OCI-LY3 (cell line): ENCODE data around the gene ZC3H15.

Source experiments
- CTCF ChIP-seq: fragments of 200-600, 300-600 bp; sonication (generic); IDR thresholded peaks from 2 replicates; pipeline ENCODE4 v1.5.1; 2014; ENCODE audit warnings: antibody characterized with exemption, low read length, low read depth
- EZH2phosphoT487 ChIP-seq: fragments of 200-600 bp; shearing (Covaris generic); IDR thresholded peaks from 2 replicates; pipeline ENCODE4 v1.6.1; 2018; ENCODE audit warnings: antibody characterized with exemption, mixed run types, low read depth

GRCh38 chr2:186558512-186559276, 72.6 kb downstream of the ZC3H15 start:
- TF ChIP-seq CTCF: no peak
- no peak for TF ChIP-seq EZH2phosphoT487
